ENCODE data around the gene TMOD1. TPM values are rescaled to one million over a fixed set of nuclear protein-coding genes. Genes with fewer than 3 reads are reported as not detected.
"Not testable (repeated sequence)": the region's sequence is repeated elsewhere in the genome, so short reads cannot be mapped to it uniquely, and the experiment has no call there.

The TMOD1 gene
- total RNA-seq, 4 donors from 2014 or later: 82.3 to 202 (median 175) TPM

DNA sequence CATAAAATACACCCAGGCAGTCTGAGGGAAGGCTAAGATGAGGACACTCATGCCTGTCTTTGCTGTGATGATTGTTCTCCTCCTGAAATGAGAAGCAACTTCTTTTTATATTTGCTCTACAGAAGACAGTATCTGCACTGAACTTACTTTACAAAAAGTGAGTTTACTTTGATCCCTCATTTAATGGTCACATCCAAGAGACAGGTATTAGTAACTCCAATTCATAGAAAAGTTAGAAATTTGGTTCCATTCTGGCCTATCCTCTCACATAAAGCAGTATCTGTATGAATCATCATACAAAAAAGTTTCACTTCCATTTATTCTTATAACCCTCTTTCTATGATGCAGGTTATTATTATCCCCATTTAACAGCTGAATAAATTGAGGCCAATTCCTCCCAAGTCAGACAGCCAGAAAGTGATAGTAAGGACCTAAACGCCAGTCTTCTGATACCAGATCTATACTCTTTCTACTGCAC, 116.5 kb downstream of the TMOD1 start:
- intact Hi-C loops (cut with DNase I; ENCODE audit: low total_unique reads): loop anchor here (5.0 kb wide), 1 partner anchor 206 kb away; the partner anchor contains the start of gene TDRD7
- TF ChIP-seq POLR2A (IDR thresholded peaks at IDR 0.05) (no peak), CTCF (IDR thresholded peaks at IDR 0.05 in 4 of 5, conservative IDR thresholded peaks at IDR 0.05 in 1 of 5) (no peak)
- ATAC-seq (no peak), DNase-seq (no peak)
- in situ Hi-C loops (cut with MboI; ENCODE audit: low sequenced_read_pairs in 4 of 4): loop anchor here (5.0 to 25.0 kb wide), 2 partner anchors 151 to 756 kb away; partner anchors contain the start of gene ZNF782 (in 1 of the 4)
- Histone ChIP-seq H3K4me1 (peaks cover 0 to 8% of the 10 kb centered on the region in 2 donors), H3K36me3 (peaks cover 0 to 33% of the 10 kb centered on the region in 2 donors), H3K9me3 (no peaks in the 10 kb centered on the region), H3K27ac (no peak overlapping the region), H3K27me3 (no peaks in the 10 kb centered on the region), H3K4me3 (no peak overlapping the region)

DNA sequence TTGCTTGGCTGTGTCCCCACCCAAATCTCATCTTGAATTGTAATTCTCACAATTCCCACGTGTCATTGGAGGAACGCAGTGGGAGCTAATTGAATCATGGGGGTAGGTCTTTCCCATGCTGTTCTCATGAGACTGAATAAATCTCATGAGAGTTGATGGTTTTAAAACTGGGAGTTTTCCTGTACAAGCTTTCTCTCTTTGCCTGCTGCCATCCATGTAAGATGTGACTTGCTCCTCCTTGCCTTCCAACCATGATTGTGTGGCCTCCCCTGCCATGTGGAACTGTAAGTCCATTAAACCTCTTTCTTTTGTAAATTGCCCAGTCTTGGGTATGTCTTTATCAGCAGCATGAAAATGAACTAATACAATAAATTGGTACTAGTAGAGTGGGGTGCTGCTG, 118.6 kb downstream of the TMOD1 start:
- intact Hi-C loops (cut with DNase I; ENCODE audit: low total_unique reads); H3K9me3 ChIP-seq; H3K27ac ChIP-seq; DNase-seq; H3K4me1 ChIP-seq; H3K4me3 ChIP-seq; ATAC-seq; H3K27me3 ChIP-seq: not testable (repeated sequence)
- in situ Hi-C loops (cut with MboI; ENCODE audit: low sequenced_read_pairs in 4 of 4): loop anchor here in 2 of 4 donors (5.0 to 25.0 kb wide), 2 partner anchors 203 to 758 kb away; partner anchors contain the start of gene ZNF782 (in 1 of the 2)
- peaks cover 0 to 47% of the 10 kb centered on the region in 2 donors for H3K36me3 ChIP-seq

GRCh38 chr9:97622483-97622882, 121.0 kb downstream of the TMOD1 start:
- in situ Hi-C loops (cut with MboI; ENCODE audit: low sequenced_read_pairs in 4 of 4): loop anchor here in 2 of 4 donors (5.0 to 25.0 kb wide), 2 partner anchors 205 to 760 kb away; partner anchors contain the start of gene ZNF782 (in 1 of the 2)
- H3K4me3 ChIP-seq; H3K27me3 ChIP-seq; DNase-seq; H3K27ac ChIP-seq; intact Hi-C loops (cut with DNase I; ENCODE audit: low total_unique reads); H3K9me3 ChIP-seq; ATAC-seq: not testable (repeated sequence)
- Histone ChIP-seq H3K4me1 (peaks cover 9 to 20% of the 10 kb centered on the region in 2 donors), H3K36me3 (peaks cover 0 to 44% of the 10 kb centered on the region in 2 donors)

DNA sequence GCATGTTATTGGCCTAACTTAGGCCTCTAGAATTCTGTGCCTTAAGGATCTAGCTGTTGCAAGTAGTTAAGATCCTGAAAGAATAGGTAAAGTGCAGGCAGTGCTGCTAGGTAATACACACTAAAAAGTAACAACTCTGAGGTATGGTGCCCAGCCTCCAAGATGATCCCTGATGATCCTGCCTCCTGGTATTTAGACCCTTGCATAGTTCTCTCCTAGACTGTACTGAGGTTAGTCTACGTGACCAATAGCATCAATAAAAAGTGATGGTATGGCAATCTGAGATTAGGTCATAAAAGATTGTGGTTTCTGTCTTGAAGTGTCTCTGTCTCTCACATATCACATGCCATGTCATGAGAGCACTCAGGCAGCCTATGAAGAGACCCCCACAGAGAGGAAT, 122.5 kb downstream of the TMOD1 start:
- H3K4me3 ChIP-seq: no peak overlapping the region
- intact Hi-C loops (cut with DNase I; ENCODE audit: low total_unique reads) (no loop called here), in situ Hi-C loops (cut with MboI; ENCODE audit: low sequenced_read_pairs in 4 of 4) (loop anchor here in 2 of 4 donors (5.0 to 25.0 kb wide), 2 partner anchors 207 to 762 kb away; partner anchors contain the start of gene ZNF782 (in 1 of the 2))
- H3K4me1 ChIP-seq: peaks cover 24 to 25% of the 10 kb centered on the region in 2 donors
- no peak overlapping the region for H3K27ac ChIP-seq
- H3K36me3 ChIP-seq: peaks cover 0 to 37% of the 10 kb centered on the region in 2 donors
- H3K9me3 ChIP-seq: no peaks in the 10 kb centered on the region
- DNase-seq (no peak), ATAC-seq (no peak)
- TF ChIP-seq CTCF (IDR thresholded peaks at IDR 0.05 in 4 of 5, conservative IDR thresholded peaks at IDR 0.05 in 1 of 5): no peak
- TF ChIP-seq POLR2A (IDR thresholded peaks at IDR 0.05): no peak
- no peaks in the 10 kb centered on the region for H3K27me3 ChIP-seq

DNA sequence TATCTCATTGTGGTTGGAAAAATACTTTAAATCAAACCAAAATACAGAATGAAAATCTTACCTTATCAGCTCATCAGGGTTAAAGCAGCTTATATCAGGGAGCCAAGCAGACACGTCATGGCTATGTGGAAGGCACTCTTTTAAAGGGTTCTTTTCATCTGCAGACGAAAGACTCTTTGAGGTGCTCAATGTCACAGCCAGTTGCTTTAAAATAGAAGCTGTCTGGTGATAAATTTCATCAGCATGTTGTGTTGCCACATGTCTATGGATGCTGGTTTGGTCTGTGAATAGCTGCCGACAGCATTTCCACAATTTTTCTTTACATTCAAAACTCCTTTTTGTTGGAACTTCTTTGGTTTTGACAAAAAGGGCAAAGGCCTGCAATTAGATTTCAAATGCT, 124.2 kb downstream of the TMOD1 start:
- no peak overlapping the region for H3K4me3 ChIP-seq
- peaks cover 26 to 28% of the 10 kb centered on the region in 2 donors for H3K4me1 ChIP-seq
- in situ Hi-C loops (cut with MboI; ENCODE audit: low sequenced_read_pairs in 4 of 4): no loop called here
- H3K36me3 ChIP-seq: peaks cover 0 to 29% of the 10 kb centered on the region in 2 donors
- intact Hi-C loops (cut with DNase I; ENCODE audit: low total_unique reads): no loop called here
- no peaks in the 10 kb centered on the region for H3K9me3 ChIP-seq
- DNase-seq (no peak), ATAC-seq (peak; percentile 60 to 86)
- TF ChIP-seq POLR2A (IDR thresholded peaks at IDR 0.05) (no peak), CTCF (IDR thresholded peaks at IDR 0.05 in 4 of 5, conservative IDR thresholded peaks at IDR 0.05 in 1 of 5) (no peak)
- peak overlapping the region; percentile 57 to 64 (median 58) for H3K27ac ChIP-seq
- no peaks in the 10 kb centered on the region for H3K27me3 ChIP-seq

Measured in gastrocnemius medialis (tissue), 4 donors.